Measurements from ENCODE around the gene CBFB. TPM values are rescaled to one million over a fixed set of nuclear protein-coding genes. Genes with fewer than 3 reads are reported as not detected.
A peak's percentile ranks its signal among the peaks of the same experiment; 100 is the strongest.

CBFB gene
- polyA plus RNA-seq, 1 donor (not counting 4 experiments of a cell fraction or from before 2014, with no cell fraction given), result 39.7 TPM

DNA sequence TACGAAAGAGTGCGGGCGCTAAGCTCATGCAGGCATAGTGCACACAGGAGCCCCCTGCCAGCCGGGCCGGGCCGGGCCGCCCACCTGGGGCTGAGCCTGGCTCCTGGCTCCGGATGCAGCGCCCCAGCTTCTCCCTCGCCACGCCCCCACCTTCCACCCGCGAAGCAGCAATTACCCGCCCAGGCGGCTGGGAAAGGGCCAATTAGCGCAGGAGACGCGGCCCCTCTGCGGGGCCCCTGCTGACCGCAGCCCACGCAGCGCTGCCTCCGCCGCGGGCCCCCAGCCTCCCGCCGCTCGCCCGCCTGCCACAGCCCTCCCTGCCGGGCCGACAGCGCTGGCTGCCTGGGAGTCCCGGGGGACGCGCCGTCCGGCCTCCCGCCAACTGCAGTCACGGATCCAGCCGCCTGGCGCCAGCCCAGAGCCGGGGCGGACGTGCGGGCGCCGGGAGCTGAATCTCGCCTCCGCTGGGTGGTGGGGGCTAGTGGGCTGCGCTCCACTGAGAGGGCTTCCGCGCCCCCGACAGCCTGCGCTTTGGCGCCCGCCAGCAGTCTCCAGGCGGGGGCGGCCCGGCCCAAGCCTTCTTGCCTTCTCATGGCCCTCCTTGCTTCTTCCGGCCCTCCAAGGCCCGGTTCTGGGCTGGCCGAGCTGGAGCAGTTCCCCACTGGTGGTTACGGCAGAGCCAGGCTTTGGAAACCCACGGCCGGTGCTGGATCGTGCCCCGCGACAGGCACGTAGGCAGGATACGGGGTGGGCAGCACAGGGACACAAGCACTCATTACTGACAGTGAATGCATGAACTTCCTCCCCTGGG, 14.9 kb upstream of the CBFB start:
- dilution Hi-C loops (cut with MboI; ENCODE audit: extremely low pct_ligation_motif_present, low sequenced_read_pairs), result no loop called here
- Histone ChIP-seq H3K9ac (ENCODE audit: control insufficient read depth, extremely low read depth, insufficient read depth, low read length) (peak overlapping the region; percentile 50), H2AFZ (ENCODE audit: control insufficient read depth, low read length) (peak overlapping the region; percentile 42), H3K27ac (ENCODE audit: control insufficient read depth, insufficient read depth, low read length) (no peak overlapping the region), H3K4me1 (ENCODE audit: control insufficient read depth, extremely low read depth, insufficient read depth, low read length) (peaks cover 13% of the 10 kb centered on the region), H4K20me1 (ENCODE audit: control insufficient read depth, extremely low read depth, insufficient read depth, low read length) (no peaks in the 10 kb centered on the region), H3K9me3 (ENCODE audit: control insufficient read depth, low read depth, low read length) (no peaks in the 10 kb centered on the region), H3K9me1 (ENCODE audit: control insufficient read depth, extremely low read depth, insufficient read depth, low read length) (no peaks in the 10 kb centered on the region), H3K4me2 (ENCODE audit: control insufficient read depth, extremely low read depth, insufficient read depth, low read depth, low read length) (peak overlapping the region; percentile 62), H3K79me2 (ENCODE audit: control insufficient read depth, insufficient read depth, low read length) (no peaks in the 10 kb centered on the region), H3K27me3 (ENCODE audit: control insufficient read depth, extremely low read depth, insufficient read depth, low read length) (peaks cover 10% of the 10 kb centered on the region), H3K4me3 (ENCODE audit: control insufficient read depth in 2 of 3, extremely low read depth in 1 of 3, insufficient read depth in 2 of 3, low read depth in 1 of 3, low read length in 3 of 3) (peak overlapping the region; percentile 20 to 54 (median 49)), H3K36me3 (ENCODE audit: control insufficient read depth in 2 of 2, extremely low read depth in 1 of 2, insufficient read depth in 2 of 2, low read length in 2 of 2) (no peaks in the 10 kb centered on the region)
- no peak for DNase-seq (ENCODE audit: low read depth, low spot score)
- TF ChIP-seq EZH2 (IDR thresholded peaks at IDR 0.05; ENCODE audit: low read length), result peak; percentile 36
- TF ChIP-seq CTCF (optimal IDR thresholded peaks at IDR 0.05 in 1 of 3, IDR thresholded peaks at IDR 0.05 in 1 of 3, conservative IDR thresholded peaks at IDR 0.05 in 1 of 3; ENCODE audit: extremely low read depth in 1 of 3, insufficient read depth in 2 of 3, low read length in 3 of 3), result peak in 1 of 3 experiments; percentile 8
- FAIRE-seq, result no peak

DNA sequence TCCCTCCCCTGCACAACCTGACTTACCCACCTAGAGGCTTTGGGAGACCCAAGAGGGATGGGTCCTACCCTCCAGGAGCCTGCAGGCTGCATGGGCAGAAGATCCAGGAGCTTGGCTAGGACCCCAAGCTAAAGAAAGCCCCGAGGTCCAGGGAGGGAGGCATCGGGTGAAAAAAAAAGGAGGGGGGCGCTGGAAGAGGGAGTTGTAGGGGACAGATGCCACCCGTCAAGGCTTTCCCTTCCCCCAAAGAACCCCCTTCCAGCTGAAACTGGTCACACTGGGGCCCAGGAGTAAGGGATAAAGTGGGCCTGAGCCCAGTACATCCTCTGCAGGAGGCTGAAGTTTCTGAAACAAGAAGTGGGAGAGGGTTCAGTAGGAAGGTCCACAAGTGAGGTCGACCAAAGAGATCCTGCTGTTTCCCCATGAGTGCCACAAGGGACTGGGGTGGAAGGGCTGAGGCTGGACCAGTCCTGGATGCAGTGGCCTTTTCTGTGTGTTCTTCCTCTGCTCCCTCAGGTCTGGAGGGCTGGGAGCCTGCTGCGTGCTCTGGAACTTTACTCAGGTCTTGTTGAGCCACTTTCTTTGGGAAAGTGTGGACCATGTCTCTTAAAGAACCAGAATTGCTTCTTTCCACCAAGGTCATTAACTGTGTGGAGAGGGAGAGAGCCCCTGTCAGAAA, 14.2 kb upstream of the CBFB start:
- no peaks in the 10 kb centered on the region for H3K79me2 ChIP-seq (ENCODE audit: control insufficient read depth, insufficient read depth, low read length)
- H3K27me3 ChIP-seq (ENCODE audit: control insufficient read depth, extremely low read depth, insufficient read depth, low read length), result peaks cover 10% of the 10 kb centered on the region
- DNase-seq (ENCODE audit: low read depth, low spot score) (no peak), FAIRE-seq (no peak)
- dilution Hi-C loops (cut with MboI; ENCODE audit: extremely low pct_ligation_motif_present, low sequenced_read_pairs), result no loop called here
- no peak overlapping the region for H3K9ac ChIP-seq (ENCODE audit: control insufficient read depth, extremely low read depth, insufficient read depth, low read length)
- H3K4me1 ChIP-seq (ENCODE audit: control insufficient read depth, extremely low read depth, insufficient read depth, low read length), result peaks cover 13% of the 10 kb centered on the region
- H3K27ac ChIP-seq (ENCODE audit: control insufficient read depth, insufficient read depth, low read length), result no peak overlapping the region
- H3K4me3 ChIP-seq (ENCODE audit: control insufficient read depth in 2 of 3, extremely low read depth in 1 of 3, insufficient read depth in 2 of 3, low read depth in 1 of 3, low read length in 3 of 3), result peak overlapping the region in 1 of 3 experiments; percentile 54
- H3K9me1 ChIP-seq (ENCODE audit: control insufficient read depth, extremely low read depth, insufficient read depth, low read length), result no peaks in the 10 kb centered on the region
- peak overlapping the region; percentile 62 for H3K4me2 ChIP-seq (ENCODE audit: control insufficient read depth, extremely low read depth, insufficient read depth, low read depth, low read length)
- H4K20me1 ChIP-seq (ENCODE audit: control insufficient read depth, extremely low read depth, insufficient read depth, low read length), result no peaks in the 10 kb centered on the region
- H2AFZ ChIP-seq (ENCODE audit: control insufficient read depth, low read length), result peak overlapping the region; percentile 42
- TF ChIP-seq CTCF (optimal IDR thresholded peaks at IDR 0.05 in 1 of 3, IDR thresholded peaks at IDR 0.05 in 1 of 3, conservative IDR thresholded peaks at IDR 0.05 in 1 of 3; ENCODE audit: extremely low read depth in 1 of 3, insufficient read depth in 2 of 3, low read length in 3 of 3), result no peak
- no peak for TF ChIP-seq EZH2 (IDR thresholded peaks at IDR 0.05; ENCODE audit: low read length)
- H3K36me3 ChIP-seq (ENCODE audit: control insufficient read depth in 2 of 2, extremely low read depth in 1 of 2, insufficient read depth in 2 of 2, low read length in 2 of 2), result no peaks in the 10 kb centered on the region
- no peaks in the 10 kb centered on the region for H3K9me3 ChIP-seq (ENCODE audit: control insufficient read depth, low read depth, low read length)
